H1 (cell line): ENCODE data around the gene TLK2. TPM values are rescaled to one million over a fixed set of nuclear protein-coding genes. Genes with fewer than 3 reads are reported as not detected.

Experiments
- polyA plus RNA-seq, 7 experiments: library from polyadenylated mRNA; depleted of rRNA in 3 of 7; stranded (reverse) in 5 of 7; unstranded in 2 of 7; fragments of >200 nt in 5 of 7; fragments of 200-250 nt in 2 of 7; gene quantifications; 1 replicate in 5 of 7; 2 replicates in 1 of 7; 4 replicates in 1 of 7; pipeline versions ENCODE4 v1.2.1 to v1.2.3, GENCODE V29; 2011 to 2013; ENCODE audit warnings: missing spikeins in 2 of 7, mixed read lengths in 2 of 7
- total RNA-seq: library from RNA; stranded (reverse); fragmentation: NEBNext Ultra II Directional; extraction: Animal tissue kit (Norgen Biotek cat#: 25700); gene quantifications from 2 replicates; pipeline ENCODE4 v1.2.1, GENCODE V29; 2021
- TF ChIP-seq, protein P1 (sequence below): fragments of 300-600 bp; sonication (generic); IDR thresholded peaks from 2 replicates; pipeline ENCODE4 v1.7.1; 2012; ENCODE audit warnings: low read length, moderate library complexity, mild to moderate bottlenecking, inconsistent platforms; ENCODE audit not compliant: insufficient replicate concordance

TLK2 gene
- total and polyA plus RNA-seq, 2 of the 8 experiments (the other 6 are each of a cell fraction or from before 2014, with no cell fraction given) = 43.1 to 59.9 TPM

DNA sequence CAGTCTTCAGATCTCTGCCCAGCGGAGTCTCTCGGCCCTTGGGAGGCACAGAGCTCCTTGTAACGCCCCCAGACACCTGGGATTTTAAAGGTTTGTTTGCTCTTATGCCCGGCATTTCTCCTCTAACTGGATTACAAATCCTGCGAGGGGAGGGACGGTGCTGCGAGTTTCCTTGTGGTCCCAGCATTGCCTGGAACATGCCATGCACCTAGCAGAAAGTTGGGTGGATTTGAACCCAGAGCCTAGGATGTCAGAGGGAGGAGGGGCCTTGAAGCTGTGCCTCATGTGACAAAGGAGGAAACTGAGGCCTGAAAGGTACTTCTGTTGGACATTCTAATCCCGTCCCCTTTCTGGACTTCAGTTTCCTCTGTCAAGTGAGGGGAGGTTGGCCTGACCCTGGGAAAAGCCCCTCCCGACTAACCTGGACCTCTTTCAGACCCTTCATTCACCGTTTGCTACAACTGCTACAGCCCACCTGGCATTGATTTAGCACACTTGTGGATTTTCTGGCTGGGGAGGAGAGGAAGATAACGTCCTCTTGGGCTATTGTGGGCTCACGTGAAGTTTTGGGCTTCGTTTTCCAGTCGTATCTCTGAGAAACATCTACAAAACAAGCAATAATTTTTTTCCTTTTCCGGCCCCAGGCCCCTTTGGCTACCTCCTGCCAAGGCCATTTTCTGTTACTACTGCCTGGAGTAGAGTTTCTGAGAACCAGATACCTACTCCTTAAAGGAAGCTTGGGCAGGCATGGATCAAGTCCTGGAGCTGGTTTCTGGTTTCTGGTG, 179.7 kb downstream of the TLK2 start (continued):
- TF ChIP-seq, protein P1, sequence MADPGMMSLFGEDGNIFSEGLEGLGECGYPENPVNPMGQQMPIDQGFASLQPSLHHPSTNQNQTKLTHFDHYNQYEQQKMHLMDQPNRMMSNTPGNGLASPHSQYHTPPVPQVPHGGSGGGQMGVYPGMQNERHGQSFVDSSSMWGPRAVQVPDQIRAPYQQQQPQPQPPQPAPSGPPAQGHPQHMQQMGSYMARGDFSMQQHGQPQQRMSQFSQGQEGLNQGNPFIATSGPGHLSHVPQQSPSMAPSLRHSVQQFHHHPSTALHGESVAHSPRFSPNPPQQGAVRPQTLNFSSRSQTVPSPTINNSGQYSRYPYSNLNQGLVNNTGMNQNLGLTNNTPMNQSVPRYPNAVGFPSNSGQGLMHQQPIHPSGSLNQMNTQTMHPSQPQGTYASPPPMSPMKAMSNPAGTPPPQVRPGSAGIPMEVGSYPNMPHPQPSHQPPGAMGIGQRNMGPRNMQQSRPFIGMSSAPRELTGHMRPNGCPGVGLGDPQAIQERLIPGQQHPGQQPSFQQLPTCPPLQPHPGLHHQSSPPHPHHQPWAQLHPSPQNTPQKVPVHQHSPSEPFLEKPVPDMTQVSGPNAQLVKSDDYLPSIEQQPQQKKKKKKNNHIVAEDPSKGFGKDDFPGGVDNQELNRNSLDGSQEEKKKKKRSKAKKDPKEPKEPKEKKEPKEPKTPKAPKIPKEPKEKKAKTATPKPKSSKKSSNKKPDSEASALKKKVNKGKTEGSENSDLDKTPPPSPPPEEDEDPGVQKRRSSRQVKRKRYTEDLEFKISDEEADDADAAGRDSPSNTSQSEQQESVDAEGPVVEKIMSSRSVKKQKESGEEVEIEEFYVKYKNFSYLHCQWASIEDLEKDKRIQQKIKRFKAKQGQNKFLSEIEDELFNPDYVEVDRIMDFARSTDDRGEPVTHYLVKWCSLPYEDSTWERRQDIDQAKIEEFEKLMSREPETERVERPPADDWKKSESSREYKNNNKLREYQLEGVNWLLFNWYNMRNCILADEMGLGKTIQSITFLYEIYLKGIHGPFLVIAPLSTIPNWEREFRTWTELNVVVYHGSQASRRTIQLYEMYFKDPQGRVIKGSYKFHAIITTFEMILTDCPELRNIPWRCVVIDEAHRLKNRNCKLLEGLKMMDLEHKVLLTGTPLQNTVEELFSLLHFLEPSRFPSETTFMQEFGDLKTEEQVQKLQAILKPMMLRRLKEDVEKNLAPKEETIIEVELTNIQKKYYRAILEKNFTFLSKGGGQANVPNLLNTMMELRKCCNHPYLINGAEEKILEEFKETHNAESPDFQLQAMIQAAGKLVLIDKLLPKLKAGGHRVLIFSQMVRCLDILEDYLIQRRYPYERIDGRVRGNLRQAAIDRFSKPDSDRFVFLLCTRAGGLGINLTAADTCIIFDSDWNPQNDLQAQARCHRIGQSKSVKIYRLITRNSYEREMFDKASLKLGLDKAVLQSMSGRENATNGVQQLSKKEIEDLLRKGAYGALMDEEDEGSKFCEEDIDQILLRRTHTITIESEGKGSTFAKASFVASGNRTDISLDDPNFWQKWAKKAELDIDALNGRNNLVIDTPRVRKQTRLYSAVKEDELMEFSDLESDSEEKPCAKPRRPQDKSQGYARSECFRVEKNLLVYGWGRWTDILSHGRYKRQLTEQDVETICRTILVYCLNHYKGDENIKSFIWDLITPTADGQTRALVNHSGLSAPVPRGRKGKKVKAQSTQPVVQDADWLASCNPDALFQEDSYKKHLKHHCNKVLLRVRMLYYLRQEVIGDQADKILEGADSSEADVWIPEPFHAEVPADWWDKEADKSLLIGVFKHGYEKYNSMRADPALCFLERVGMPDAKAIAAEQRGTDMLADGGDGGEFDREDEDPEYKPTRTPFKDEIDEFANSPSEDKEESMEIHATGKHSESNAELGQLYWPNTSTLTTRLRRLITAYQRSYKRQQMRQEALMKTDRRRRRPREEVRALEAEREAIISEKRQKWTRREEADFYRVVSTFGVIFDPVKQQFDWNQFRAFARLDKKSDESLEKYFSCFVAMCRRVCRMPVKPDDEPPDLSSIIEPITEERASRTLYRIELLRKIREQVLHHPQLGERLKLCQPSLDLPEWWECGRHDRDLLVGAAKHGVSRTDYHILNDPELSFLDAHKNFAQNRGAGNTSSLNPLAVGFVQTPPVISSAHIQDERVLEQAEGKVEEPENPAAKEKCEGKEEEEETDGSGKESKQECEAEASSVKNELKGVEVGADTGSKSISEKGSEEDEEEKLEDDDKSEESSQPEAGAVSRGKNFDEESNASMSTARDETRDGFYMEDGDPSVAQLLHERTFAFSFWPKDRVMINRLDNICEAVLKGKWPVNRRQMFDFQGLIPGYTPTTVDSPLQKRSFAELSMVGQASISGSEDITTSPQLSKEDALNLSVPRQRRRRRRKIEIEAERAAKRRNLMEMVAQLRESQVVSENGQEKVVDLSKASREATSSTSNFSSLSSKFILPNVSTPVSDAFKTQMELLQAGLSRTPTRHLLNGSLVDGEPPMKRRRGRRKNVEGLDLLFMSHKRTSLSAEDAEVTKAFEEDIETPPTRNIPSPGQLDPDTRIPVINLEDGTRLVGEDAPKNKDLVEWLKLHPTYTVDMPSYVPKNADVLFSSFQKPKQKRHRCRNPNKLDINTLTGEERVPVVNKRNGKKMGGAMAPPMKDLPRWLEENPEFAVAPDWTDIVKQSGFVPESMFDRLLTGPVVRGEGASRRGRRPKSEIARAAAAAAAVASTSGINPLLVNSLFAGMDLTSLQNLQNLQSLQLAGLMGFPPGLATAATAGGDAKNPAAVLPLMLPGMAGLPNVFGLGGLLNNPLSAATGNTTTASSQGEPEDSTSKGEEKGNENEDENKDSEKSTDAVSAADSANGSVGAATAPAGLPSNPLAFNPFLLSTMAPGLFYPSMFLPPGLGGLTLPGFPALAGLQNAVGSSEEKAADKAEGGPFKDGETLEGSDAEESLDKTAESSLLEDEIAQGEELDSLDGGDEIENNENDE = no peak
- TF ChIP-seq, all 59 proteins: peak for 0
